GM12878 (cell line): ENCODE data around the gene MITF. TPM values are rescaled to one million over a fixed set of nuclear protein-coding genes. Genes with fewer than 3 reads are reported as not detected.

ENCODE experiments used
- ATAC-seq: fragments of 200-7000 bp; cut with Tn5 transposase; 3 replicates; pipeline ENCODE4 v1.9.1; 2020; ENCODE audit warnings: mild to moderate bottlenecking, moderate library complexity
- BruUV-seq: library from RNA; stranded (reverse); fragments of 400-500 nt; replicated peaks from 2 replicates; lab custom pipeline; 2021; lab: Mats Ljungman, UMichigan
- CTCF ChIA-PET: fragments of 300-600 bp; sonication (Branson Sonifier 250); formaldehyde crosslinking; extraction: SDS; loops from one replicate; lab custom pipeline; 2021; ENCODE audit warnings: inconsistent platforms; lab: Yijun Ruan, JAX
- POLR2A ChIA-PET: fragments of 350-600 bp; formaldehyde crosslinking; extraction: SDS; loops from one replicate; lab custom pipeline; 2021; ENCODE audit warnings: inconsistent platforms; lab: Charles Lee
- RAD21 ChIA-PET: fragments of 300-600 bp; sonication (Branson Sonifier 250); formaldehyde crosslinking; loops from one replicate; lab custom pipeline; 2023; ENCODE audit warnings: antibody characterized with exemption; ENCODE audit not compliant: unreplicated experiment; lab: Charles Lee
- SMC1A ChIA-PET: fragments of 300-600 bp; sonication (Branson Sonifier 250); formaldehyde crosslinking; loops from one replicate; lab custom pipeline; 2023; ENCODE audit not compliant: unreplicated experiment, uncharacterized antibody; lab: Charles Lee
- DNase-seq: peaks from one replicate; pipeline ENCODE4 v3.0.0-alpha.2; 2011; ENCODE audit warnings: low read depth, low spot score
- FAIRE-seq: peaks from 3 replicates; lab custom pipeline; 2011; peaks lifted over from hg19 to GRCh38; lab: Jason Lieb, UNC
- H2AFZ ChIP-seq: 2 replicates; pipeline ENCODE4 v1.6.0; 2011; ENCODE audit warnings: low read depth, low read length, control low read depth; ENCODE audit not compliant: control insufficient read depth
- H3K27ac ChIP-seq: 2 replicates; pipeline ENCODE4 v1.5.1; 2011; ENCODE audit warnings: control low read depth; ENCODE audit not compliant: control insufficient read depth, insufficient read depth
- H3K27me3 ChIP-seq, 2 experiments: replicated peaks in 1 of 2; 2 replicates each; pipeline versions ENCODE4 v1.6.0 to v1.6.1; 2011; ENCODE audit warnings: low read length in 1 of 2; ENCODE audit not compliant: control insufficient read depth in 2 of 2, insufficient read depth in 2 of 2
- H3K36me3 ChIP-seq, 2 experiments: 2 replicates each; pipeline ENCODE4 v1.5.1; 2011; ENCODE audit warnings: low read length in 1 of 2; ENCODE audit not compliant: control insufficient read depth in 2 of 2, insufficient read depth in 2 of 2
- H3K4me1 ChIP-seq: 2 replicates; pipeline ENCODE4 v1.6.1; 2011; ENCODE audit warnings: mild to moderate bottlenecking, low read length, moderate library complexity, mixed read lengths; ENCODE audit not compliant: control insufficient read depth, insufficient read depth
- H3K4me2 ChIP-seq: 2 replicates; pipeline ENCODE4 v1.6.0; 2011; ENCODE audit warnings: control low read depth; ENCODE audit not compliant: control insufficient read depth, insufficient read depth
- H3K4me3 ChIP-seq: fragments of 200-600 bp; sonication (generic); 2 replicates; pipeline ENCODE4 v1.5.1; 2016
- H3K79me2 ChIP-seq: 2 replicates; pipeline ENCODE4 v1.6.0; 2011; ENCODE audit warnings: low read length; ENCODE audit not compliant: control insufficient read depth, insufficient read depth
- H3K9ac ChIP-seq: 2 replicates; pipeline ENCODE4 v1.8.0; 2011; ENCODE audit warnings: low read length, control low read depth, mixed read lengths; ENCODE audit not compliant: control insufficient read depth, insufficient read depth
- H3K9me3 ChIP-seq: replicated peaks from 3 replicates; pipeline ENCODE4 v1.5.1; 2011; ENCODE audit warnings: mild to moderate bottlenecking, low read length; ENCODE audit not compliant: control insufficient read depth, insufficient read depth
- H4K20me1 ChIP-seq: 2 replicates; pipeline ENCODE4 v1.6.0; 2011; ENCODE audit not compliant: control insufficient read depth, insufficient read depth
- ATF7 ChIP-seq: fragments of 450-650 bp; IDR thresholded peaks from 2 replicates; pipeline ENCODE4 v1.6.1; 2016; ENCODE audit warnings: low read depth, mild to moderate bottlenecking
- CREM ChIP-seq: IDR thresholded peaks from 2 replicates; pipeline ENCODE4 v1.6.1; 2014; ENCODE audit warnings: antibody characterized with exemption, low read depth
- DPF2 ChIP-seq: fragments of 450-650 bp; IDR thresholded peaks from 2 replicates; pipeline ENCODE4 v1.6.1; 2017; ENCODE audit warnings: mild to moderate bottlenecking
- ETV6 ChIP-seq, 2 experiments: fragments of 450-650 bp in 1 of 2; IDR thresholded peaks in 1 of 2; conservative IDR thresholded peaks in 1 of 2; 2 replicates each; pipeline ENCODE4 v1.6.1; 2014; ENCODE audit warnings: antibody characterized with exemption in 1 of 2, borderline replicate concordance in 1 of 2, low read depth in 1 of 2, mild to moderate bottlenecking in 1 of 2, moderate library complexity in 1 of 2
- HSF1 ChIP-seq: fragments of 150-350 bp; IDR thresholded peaks from 2 replicates; pipeline ENCODE4 v1.6.1; 2014; ENCODE audit warnings: mild to moderate bottlenecking, low read depth, low read length
- JUND ChIP-seq: IDR thresholded peaks from 2 replicates; pipeline ENCODE4 v1.6.1; 2012; ENCODE audit warnings: low read depth, mild to moderate bottlenecking, low read length, improper control_type of control experiment, moderate library complexity
- KDM1A ChIP-seq: fragments of 200-600 bp; sonication (generic); IDR thresholded peaks from 2 replicates; pipeline ENCODE4 v1.6.1; 2016; ENCODE audit warnings: borderline replicate concordance
- MLLT1 ChIP-seq: fragments of 450-650 bp; IDR thresholded peaks from 2 replicates; pipeline ENCODE4 v1.6.1; 2016; ENCODE audit warnings: mild to moderate bottlenecking
- RB1 ChIP-seq: fragments of 450-650 bp; formaldehyde crosslinking; IDR thresholded peaks from 2 replicates; pipeline ENCODE4 v1.6.1; 2017; ENCODE audit warnings: mild to moderate bottlenecking, borderline replicate concordance
- SMARCA5 ChIP-seq: fragments of 450-650 bp; IDR thresholded peaks from 2 replicates; pipeline ENCODE4 v1.6.1; 2017; ENCODE audit warnings: mild to moderate bottlenecking
- SREBF1 ChIP-seq: IDR thresholded peaks from 2 replicates; pipeline ENCODE4 v1.6.1; 2012; ENCODE audit warnings: mild to moderate bottlenecking, low read length
- TCF7 ChIP-seq: IDR thresholded peaks from 2 replicates; pipeline ENCODE4 v1.6.1; 2014; ENCODE audit warnings: antibody characterized with exemption, borderline replicate concordance
- WRNIP1 ChIP-seq: IDR thresholded peaks from 2 replicates; pipeline ENCODE4 v1.6.1; 2011; ENCODE audit warnings: low read depth, low read length, improper control_type of control experiment, borderline replicate concordance
- WGBS: methylation state at CpG from one replicate; pipeline ENCODE4 v1.1.6; 2016; ENCODE audit warnings: low lambda C conversion rate; ENCODE audit not compliant: insufficient replicate concordance, insufficient coverage; ENCODE audit errors: missing lambda C conversion rate; 5-methylcytosine and 5-hydroxymethylcytosine counted together
- in situ Hi-C: fragments of 300-500 bp; cut with MboI; formaldehyde crosslinking; loops from 9 replicates; pipeline ENCODE4 v1.14.3; 2018; ENCODE audit warnings: mixed read lengths
- intact Hi-C: fragments of 100-400 bp; cut with micrococcal nuclease; formaldehyde crosslinking; loops from one replicate; pipeline ENCODE4 v1.14.2; 2022; ENCODE audit not compliant: unreplicated experiment
- polyA plus RNA-seq, 11 experiments: library from polyadenylated mRNA; depleted of rRNA in 4 of 11; unstranded in 6 of 11; stranded (reverse) in 5 of 11; fragments of >200 nt; fragmentation: Nextera tagmentation in 4 of 11; fragmentation: Illumina TruSeq in 1 of 11; extraction: Ambion mirVana in 4 of 11; extraction: Trizol in 1 of 11; gene quantifications; 1 replicate in 1 of 11; 2 replicates in 10 of 11; pipeline versions ENCODE4 v1.2.1 to v1.2.3, GENCODE V29; 2011 to 2016; ENCODE audit warnings: inconsistent platforms in 2 of 11, missing spikeins in 2 of 11, low read depth in 1 of 11
- total RNA-seq, 4 experiments: library from RNA; depleted of rRNA in 3 of 4; stranded (reverse); fragments of >200 nt in 3 of 4; fragmentation: Illumina TruSeq in 1 of 4; extraction: Trizol in 1 of 4; gene quantifications; 2 replicates each; pipeline versions ENCODE4 v1.2.1 to v1.2.3, GENCODE V29; 2013 to 2021
- TF ChIP-seq, protein P1 (sequence below): fragments of 450-650 bp; IDR thresholded peaks from 2 replicates; pipeline ENCODE4 v1.6.1; 2017; ENCODE audit warnings: mild to moderate bottlenecking, low read depth, inconsistent platforms; ENCODE audit not compliant: poor library complexity, severe bottlenecking

MITF gene
- total and polyA plus RNA-seq, 10 of the 15 experiments (the other 5 are each of a cell fraction or from before 2014, with no cell fraction given): under 0.01 to 0.90 (median 0.06) TPM; not detected in 3

- intact Hi-C loops (no loop called here), in situ Hi-C loops (no loop called here)
- Histone ChIP-seq H3K9me3 (no peaks in the 10 kb centered on the region), H3K9ac (no peak overlapping the region), H3K4me3 (no peak overlapping the region), H3K36me3 (no peaks in the 10 kb centered on the region), H3K4me1 (no peaks in the 10 kb centered on the region), H3K27me3 (no peaks in the 10 kb centered on the region), H4K20me1 (no peaks in the 10 kb centered on the region), H3K79me2 (no peaks in the 10 kb centered on the region), H3K27ac (no peak overlapping the region), H2AFZ (no peak overlapping the region), H3K4me2 (no peak overlapping the region)
- DNase-seq: no peak
- no peak for TF ChIP-seq MLLT1
- no peak for TF ChIP-seq TCF7
- TF ChIP-seq CREM: no peak
- no peak for TF ChIP-seq ATF7
- TF ChIP-seq SMARCA5: no peak
- TF ChIP-seq RB1: no peak
- TF ChIP-seq SREBF1: no peak
- ATAC-seq: no peak
- SMC1A ChIA-PET: no interaction called here
- CTCF ChIA-PET: no interaction called here
- no peak for FAIRE-seq
- RAD21 ChIA-PET: no interaction called here
- BruUV-seq: no TSS peak
- WGBS: 2% methylated on average over 3 of the region's 3 CpGs
- POLR2A ChIA-PET: no interaction called here
These were observed 80.0 kb downstream of the MITF start for GRCh38 chr3:69819282-69819681.

- 53% methylated on average over 4 of the region's 4 CpGs for WGBS
- Histone ChIP-seq H3K27ac (no peak overlapping the region), H3K4me1 (no peaks in the 10 kb centered on the region), H4K20me1 (no peaks in the 10 kb centered on the region), H3K4me2 (no peak overlapping the region), H3K9me3 (no peaks in the 10 kb centered on the region), H3K9ac (no peak overlapping the region), H3K4me3 (no peak overlapping the region), H3K79me2 (no peaks in the 10 kb centered on the region), H3K27me3 (no peaks in the 10 kb centered on the region), H2AFZ (no peak overlapping the region), H3K36me3 (no peaks in the 10 kb centered on the region)
- FAIRE-seq (no peak), ATAC-seq (no peak), DNase-seq (no peak)
- in situ Hi-C loops (no loop called here), intact Hi-C loops (no loop called here)
- no TSS peak for BruUV-seq
- RAD21 ChIA-PET: no interaction called here
- CTCF ChIA-PET: no interaction called here
- SMC1A ChIA-PET: no interaction called here
- POLR2A ChIA-PET: no interaction called here
- TF ChIP-seq DPF2 (no peak), ETV6 (conservative IDR thresholded peaks at IDR 0.05 in 1 of 2, IDR thresholded peaks at IDR 0.05 in 1 of 2; ENCODE audit: borderline replicate concordance in 1 of 2, low read depth in 1 of 2) (no peak), KDM1A (no peak), HSF1 (no peak), WRNIP1 (no peak), JUND (no peak), TCF7 (no peak)
- TF ChIP-seq, protein P1, sequence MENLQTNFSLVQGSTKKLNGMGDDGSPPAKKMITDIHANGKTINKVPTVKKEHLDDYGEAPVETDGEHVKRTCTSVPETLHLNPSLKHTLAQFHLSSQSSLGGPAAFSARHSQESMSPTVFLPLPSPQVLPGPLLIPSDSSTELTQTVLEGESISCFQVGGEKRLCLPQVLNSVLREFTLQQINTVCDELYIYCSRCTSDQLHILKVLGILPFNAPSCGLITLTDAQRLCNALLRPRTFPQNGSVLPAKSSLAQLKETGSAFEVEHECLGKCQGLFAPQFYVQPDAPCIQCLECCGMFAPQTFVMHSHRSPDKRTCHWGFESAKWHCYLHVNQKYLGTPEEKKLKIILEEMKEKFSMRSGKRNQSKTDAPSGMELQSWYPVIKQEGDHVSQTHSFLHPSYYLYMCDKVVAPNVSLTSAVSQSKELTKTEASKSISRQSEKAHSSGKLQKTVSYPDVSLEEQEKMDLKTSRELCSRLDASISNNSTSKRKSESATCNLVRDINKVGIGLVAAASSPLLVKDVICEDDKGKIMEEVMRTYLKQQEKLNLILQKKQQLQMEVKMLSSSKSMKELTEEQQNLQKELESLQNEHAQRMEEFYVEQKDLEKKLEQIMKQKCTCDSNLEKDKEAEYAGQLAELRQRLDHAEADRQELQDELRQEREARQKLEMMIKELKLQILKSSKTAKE: no peak
These were observed 81.9 kb downstream of the MITF start for GRCh38 chr3:69821133-69821532.
